ENCODE measurements around the gene ADRA2C.

ADRA2C gene

DNA sequence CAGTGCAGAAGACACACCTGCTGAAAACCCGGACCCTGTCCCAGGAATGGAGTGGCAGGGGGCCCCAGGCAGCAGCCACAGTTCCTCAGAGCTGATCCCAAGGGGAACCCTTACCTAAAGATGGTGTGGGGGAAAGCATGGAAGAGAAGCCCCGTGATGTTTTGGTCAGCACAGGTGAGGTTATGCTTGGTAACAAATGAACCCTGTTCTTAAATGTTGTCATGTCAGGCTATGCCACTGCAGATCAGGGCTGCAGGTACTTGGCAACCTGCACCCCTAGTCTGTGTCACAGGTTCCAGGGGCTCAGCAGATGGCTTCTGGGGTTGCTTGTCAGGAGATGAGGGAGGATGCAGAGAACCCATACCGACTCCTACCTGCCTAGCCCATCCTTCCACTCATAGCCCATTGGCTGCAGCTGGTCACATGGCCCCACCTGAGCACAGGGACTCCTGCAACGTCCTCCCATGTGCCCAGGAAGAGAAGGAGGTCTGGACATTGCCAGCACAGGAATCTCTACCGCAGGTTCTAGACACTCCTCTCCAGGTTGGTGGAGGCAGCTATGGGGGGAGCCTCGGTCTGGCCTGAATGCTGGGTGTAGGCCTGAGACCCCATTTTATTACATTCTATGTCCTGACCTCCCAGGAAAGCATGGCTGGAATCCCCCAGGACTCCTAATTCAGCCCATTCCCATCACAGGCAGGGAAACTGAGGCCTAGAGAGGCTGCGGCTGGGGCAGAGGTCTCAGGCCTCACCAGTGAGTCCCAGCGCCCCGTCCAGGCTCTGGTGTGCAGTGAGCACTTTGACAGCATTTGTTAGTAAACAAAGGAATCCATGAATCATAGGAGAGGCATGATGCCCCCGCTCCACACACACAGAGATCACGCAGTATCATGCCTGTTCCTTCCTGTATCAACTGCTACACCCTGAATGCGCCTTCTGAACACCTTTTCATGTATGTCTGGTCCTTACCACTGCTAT, 51.1 kb downstream of the ADRA2C start:
- DNase-seq = no peak
